Activated CD4-positive, CD25-positive, alpha-beta regulatory T cell treated with anti-CD3 and anti-CD28 coated beads, Interleukin-2, amount 50 U/mL, for 16 hours (primary cell): ENCODE measurements around the gene PEAK3.

Experiments
- DNase-seq: peaks from one replicate; pipeline ENCODE4 v3.0.0-alpha.2; 2020; ENCODE audit warnings: low read depth, low spot score

PEAK3 gene

DNA sequence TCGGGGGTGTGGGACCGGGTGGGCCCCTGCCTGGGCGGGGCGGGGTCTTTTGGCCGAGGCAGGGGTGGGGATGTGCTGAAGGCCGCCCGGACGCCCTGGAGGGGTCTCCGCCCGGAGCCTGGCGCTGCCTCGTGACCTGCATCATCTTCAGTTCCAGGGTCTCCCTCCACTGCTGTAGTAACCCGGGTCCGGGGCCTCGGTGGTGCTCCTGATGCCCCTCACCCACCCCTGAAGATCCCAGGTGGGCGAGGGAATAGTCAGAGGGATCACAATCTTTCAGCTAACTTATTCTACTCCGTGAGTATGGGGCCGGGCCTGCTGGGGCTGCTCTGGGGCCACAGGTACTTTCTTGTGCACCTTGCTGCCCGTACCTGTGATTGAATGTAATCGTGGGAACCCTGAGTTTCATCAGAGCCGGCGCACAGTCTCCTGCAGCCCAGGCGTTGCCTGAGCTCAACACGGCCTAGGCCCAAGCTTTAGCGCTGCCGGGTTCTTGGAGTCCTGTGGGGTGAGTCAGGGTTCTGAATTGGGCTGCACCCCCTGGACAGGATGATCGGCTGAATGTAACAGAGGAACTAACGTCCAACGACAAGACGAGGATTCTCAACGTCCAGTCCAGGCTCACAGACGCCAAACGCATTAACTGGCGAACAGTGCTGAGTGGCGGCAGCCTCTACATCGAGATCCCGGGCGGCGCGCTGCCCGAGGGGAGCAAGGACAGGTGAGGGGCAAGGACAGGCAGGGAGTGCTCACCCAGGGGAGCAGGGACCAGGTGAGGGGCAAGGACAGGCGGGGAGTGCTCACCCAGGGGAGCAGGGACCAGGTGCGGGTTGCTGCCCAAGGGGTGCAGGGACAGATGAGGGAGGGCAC, 10.5 kb downstream of the PEAK3 start:
- no peak for DNase-seq

- DNase-seq = peak; percentile 41
Measured at GRCh38 chr19:2270423-2271233, 11.3 kb downstream of the PEAK3 start.

- DNase-seq = no peak
Measured at GRCh38 chr19:2270157-2270422, 11.9 kb downstream of the PEAK3 start.

- DNase-seq = peak; percentile 98
Measured at GRCh38 chr19:2269244-2270156, 12.5 kb downstream of the PEAK3 start.

DNA sequence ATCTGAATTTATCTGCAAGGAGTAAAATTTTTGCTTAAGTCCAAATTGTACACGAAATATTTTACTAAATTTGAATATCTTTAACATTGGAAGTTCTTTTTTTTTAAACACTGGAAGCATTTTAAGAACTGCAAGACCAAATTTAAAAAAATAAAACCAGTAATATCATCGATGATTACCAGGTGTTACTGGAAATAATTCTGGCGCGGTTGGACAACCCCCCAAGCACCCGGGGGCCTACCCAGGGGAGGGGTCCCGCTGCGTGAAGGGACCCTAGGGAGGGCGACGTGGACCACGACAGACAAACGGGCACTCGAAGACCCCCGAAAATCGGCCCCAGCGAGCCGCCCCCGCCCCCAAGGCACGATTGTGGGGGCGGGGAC, 13.1 kb downstream of the PEAK3 start:
- no peak for DNase-seq

DNA sequence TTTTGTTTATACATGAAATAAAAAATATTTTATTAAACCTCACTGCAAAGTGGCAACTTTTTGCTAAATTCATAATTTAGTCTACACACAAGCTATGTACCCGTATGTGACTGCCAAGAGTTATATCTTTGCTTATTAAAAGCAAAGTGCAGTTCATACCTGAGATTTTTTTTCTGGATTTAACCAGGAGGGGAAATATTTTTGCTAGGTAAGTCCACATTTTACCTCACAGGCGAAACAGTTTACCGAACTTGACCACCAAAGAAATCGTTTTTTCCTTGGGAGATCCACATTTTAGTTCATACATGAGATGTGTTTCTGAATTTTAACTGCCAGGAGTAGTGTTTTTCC, 13.5 kb downstream of the PEAK3 start:
- DNase-seq = no peak

DNA sequence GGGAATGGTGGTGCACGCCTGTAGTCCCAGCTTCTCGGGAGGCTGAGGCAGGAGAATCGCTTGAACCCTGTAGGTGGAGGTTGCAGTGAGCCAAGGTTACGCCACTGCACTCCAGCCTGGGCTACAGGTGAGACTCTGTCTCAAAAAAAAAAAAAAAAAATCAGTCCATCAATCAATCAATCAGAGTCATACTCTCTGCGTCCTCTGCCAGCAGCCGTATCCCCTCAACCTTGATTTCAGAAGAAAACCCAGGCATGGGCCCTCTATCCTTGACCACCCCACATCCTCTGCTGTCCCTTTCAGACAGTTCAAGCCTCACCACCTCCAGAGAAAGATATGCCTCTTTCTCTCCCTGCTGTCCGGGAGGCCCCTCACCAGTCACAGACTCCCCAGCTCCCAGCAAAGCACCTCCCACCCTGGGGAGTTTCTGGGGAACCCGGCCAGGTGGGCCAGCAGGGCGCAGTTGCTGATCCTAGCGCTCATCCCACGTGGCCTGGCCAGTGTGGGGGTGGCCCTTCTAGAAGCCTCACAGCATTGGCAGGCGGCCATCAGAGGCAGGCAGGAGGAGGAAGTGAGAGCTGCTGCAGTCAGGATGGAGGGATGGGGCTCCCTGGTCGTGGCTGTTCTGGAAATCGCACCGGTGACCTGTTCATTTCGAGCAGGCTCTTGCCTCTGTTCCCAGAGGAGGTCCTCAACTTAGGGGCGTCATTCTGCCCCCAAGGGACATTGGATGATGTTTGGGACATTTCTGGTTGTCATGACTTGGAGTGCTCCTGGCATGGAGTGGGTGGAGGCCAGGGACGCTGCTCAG, 15.6 kb downstream of the PEAK3 start:
- DNase-seq = no peak

DNA sequence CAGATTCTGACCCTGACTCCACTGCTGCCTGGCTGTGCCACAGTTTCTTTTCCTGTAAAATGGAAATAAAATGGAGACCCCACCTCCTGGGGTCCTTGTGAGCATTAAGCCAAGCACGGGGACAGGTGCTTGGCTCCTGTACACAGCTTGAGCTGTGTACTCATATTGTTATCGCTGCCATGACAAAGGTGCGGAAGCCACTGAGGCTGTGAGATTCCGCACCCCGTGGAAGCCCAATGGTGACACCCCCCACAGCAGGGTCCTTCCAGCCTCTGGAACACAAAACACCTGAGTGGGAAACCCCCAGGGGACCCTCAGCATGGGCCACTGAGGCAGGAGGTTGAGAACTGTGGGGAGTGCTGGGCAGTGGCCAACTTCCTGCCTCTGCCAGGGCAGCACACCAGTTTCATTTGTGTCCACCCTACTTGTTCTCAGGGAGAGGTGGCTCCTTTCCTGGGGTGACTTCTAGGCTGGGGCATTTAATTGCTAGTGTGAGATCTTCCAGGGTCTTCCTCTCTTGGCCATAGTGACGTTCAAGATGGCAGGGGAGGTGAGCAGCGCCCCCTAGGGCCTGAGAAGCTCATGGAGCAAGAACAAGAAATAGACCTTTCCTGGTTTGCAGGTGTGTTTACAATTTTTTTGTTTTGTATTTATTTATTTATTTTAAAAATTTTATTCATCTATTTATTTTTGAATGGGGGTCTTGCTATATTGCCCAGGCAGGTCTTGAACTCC, 20.4 kb downstream of the PEAK3 start:
- DNase-seq = no peak

DNA sequence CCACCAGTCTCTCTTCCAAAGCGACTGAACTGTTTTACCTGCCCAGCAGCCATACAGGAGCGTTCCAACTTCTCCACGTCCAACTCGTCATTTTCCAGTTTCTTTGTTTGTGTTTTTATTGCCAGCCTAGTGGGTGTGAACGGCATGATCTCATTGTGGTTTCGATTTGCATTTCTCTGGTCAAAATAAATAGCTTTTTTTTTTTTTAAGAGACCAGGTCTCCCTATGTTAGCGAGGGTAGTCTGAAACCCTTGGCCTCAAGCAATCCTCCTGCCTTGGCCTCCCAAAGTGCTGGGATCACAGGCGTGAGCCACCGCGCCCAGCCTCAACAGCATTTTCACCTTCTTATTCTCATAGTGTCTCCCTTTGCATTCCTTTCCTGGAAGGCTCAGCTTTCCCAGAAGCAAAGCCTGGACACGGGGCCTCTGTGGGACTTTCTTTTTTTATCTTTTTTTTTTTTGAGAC, 21.6 kb downstream of the PEAK3 start:
- no peak for DNase-seq

DNA sequence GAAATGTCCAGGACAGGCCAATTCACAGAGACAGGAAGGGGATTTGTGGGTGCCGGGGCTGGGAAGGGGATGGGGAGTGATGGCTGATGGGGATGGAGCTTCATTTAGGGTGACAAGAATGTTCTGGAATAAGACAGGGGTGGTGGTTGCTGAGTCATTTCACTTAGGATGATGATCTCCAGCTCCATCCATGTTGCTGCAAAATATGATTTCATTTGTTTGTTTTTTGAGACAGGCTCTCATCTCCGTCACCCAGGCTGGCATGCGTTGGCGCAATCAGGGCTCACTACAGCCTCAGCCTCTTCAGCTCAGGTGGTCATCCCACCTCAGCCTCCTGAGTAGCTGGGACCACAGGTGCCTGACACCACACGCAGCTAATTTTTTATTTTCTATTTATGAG, 22.6 kb downstream of the PEAK3 start:
- no peak for DNase-seq

DNA sequence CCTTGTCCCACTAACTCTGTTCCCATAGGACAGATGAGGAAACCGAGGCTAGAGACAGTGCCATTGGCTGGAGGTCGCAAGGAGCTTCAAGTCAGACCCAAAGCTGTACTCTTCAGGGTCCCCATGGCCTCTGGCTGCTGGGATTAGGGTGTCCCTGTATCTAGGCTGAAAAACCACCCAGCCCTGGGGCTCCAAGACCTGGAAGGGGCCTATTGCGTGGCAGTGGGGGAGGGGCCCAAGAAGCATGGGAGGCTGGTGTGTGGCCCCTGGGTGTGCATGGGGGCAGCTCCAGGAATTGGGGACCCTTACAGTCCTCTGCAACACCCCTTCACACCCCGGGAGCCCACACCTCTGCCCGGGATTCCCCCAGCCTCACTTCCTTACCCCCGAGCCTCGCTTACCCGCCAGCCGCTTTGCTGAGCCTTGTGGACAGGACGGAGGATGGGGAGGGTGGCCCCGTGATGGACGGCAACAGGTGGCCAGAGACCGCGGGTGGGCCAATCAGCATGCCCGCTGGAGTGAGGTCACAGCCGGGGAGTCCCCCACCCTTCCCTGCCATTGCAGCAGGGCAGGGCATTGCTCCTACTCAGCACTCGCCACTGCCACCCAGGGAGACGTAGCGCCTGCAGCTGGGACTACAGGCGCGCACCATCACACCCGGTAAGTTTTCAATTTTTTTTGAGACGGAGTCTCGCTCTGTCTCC, 25.8 kb downstream of the PEAK3 start, which contains the start of gene JSRP1:
JSRP1 (minus strand) TSS at position 436 of the 704 bp plus-strand sequence. CDS start 1,103 bp downstream, outside the sequence.
- DNase-seq = no peak

GRCh38 chr19:2255112-2255845, 26.7 kb downstream of the PEAK3 start:
- no peak for DNase-seq

DNA sequence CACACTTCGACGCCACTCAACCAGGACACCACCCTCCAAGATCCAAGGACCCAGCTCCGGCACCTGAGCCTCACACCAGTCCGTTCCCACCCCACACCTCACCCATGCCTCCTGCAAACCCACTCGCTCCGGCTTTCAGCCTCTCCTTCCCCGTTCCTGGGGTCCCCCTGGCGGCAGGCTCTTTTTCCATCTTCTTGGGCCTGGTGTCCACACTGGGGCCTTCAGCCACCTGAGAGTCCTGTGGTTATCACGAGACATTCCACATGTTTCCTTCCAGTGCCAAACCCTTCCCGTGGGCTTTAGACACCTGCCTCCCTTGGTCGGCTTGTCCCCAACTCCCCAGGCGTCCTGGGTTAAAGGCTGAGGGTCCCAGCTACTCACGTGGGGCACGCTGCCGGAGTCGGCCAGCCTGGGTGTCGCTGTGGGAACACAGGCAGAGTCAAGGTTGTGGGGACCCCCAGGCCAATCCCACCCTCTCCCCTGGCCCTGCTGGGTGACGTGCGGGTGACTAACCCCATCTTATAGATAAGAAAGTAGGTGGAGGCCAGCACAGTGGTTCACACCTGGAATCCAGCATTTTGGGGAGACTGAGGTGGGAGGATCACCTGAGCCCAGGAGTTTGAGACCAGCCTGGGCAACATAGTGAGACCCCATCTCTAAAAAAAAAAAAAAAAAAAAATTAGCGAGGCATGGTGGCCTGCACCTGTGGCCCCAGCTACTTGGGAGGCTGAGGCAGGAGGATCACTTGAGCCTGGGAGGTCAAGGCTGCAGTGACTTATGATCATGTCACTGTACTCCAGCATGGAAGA, 27.7 kb downstream of the PEAK3 start:
- no peak for DNase-seq

DNA sequence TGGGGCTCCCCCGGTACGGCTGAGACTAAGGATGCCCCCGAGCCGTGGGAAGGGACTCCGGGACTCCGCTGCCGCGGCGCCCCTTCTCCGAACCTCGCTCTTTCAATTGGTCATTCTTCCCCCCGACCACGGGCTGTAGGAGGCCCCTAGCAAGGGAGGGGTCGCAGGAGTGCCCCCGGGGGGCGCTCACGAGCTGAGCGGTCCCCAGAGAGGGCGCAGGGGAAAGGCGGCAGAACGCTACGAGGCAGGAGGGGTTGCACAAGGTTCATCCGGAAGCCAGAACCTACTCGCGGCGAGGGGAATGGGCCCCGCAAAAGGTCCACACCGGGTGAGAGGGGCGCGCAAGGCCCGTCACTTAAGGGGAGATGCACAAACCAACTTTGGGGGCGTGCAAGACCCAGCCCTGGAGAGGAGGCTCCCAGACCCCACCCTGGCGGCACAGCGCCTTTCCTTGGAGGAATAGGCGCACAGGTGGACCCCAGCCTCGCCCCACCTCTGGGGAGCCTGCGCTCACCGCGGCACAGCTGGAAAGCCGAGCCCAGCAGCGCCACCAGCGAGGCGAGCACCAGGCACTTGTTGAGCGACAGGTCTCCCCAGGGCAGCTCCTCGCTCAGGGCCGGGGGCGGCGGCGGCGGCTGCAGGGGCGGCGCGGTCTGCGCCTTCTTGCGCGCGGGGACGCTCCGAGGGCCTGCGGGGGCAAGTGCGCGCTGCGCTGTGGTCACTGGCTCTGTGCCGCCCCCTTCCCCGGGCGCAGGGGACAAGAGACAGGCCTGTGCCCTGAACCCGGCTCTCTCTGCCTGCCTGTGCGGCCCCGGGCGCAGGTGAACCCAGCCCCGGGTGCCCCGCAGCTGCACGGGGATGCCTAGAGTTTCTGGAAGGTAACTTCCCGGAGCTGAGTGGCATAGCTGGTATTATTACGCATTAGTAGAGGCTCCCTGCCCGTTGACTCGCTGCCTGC, 28.6 kb downstream of the PEAK3 start:
- DNase-seq = no peak

GRCh38 chr19:2252797-2253105, 29.2 kb downstream of the PEAK3 start:
- DNase-seq = no peak

DNA sequence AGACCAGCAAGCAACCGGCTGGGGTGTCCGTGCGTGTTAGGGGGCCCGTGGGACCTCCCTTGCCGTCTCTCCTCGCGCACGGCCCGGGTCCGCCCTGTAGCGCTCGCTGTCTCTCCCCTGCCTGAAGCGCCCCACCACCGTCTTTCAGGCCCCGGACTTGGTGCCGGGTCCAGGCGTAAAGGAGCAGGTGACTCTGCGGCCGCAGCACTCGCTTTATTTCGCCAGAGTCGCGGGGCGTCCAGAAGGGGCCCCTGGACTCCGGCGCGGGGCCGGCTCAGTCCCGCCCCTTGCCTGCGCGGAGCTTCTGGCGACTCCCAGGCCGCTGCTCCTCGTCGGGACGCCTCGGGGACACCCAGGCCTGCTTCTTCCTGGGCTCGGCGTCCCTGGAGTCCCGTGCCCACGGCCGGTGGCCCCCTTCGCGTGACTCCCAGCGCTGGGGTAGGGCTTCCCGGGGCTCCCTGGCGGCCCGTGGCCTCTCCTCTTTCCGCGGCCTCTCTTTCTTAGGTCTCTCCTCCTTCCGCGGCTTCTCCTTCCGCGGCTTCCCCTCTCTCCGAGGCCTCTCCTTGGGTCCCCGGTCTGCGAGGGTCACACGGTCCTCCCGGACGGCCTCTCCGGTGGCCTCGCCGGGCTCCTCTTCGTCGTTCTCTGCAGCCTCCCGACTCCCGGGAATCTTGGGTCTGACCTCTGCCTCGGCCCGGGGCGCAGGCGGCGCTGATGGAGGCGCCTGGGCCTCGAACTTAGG, 29.7 kb downstream of the PEAK3 start:
- no peak for DNase-seq
